SK-N-MC (cell line): Measurements from ENCODE around the gene PAXX.

Experiments used
- EZH2 ChIP-seq: fragments of 200-600 bp; sonication (generic); IDR thresholded peaks from one replicate; pipeline ENCODE4 v1.6.1; 2017; ENCODE audit warnings: antibody characterized with exemption
- POLR2AphosphoS5 ChIP-seq: IDR thresholded peaks from 2 replicates; pipeline ENCODE4 v1.6.1; 2012; ENCODE audit warnings: mild to moderate bottlenecking, low read depth, low read length, borderline replicate concordance

DNA sequence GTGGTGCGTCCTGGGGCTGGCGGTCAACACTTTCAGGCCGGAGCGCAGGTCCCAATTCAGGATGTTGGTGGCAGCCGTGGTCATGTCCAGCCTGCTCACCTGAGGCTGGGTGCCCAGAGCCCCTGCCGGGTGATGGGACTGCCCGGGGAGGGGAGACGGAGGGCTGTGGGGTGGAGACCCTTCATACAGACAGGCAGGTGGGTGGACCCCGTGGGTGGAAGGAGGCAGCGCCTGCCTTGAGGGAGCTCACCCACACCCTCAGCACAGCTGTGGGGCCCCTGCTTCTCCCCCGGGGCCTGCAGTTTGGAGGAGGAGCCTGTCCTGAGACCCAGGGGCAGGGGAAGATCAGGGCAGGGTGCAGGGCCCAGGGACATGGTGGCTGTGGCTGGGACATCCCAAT is 21.9 kb upstream of the PAXX start:
- TF ChIP-seq EZH2, result no peak
- TF ChIP-seq POLR2AphosphoS5, result no peak
